Left ventricle myocardium superior (tissue), 1 donor: ENCODE results near the gene TMEM72. TPM values are rescaled to one million over a fixed set of nuclear protein-coding genes. Genes with fewer than 3 reads are reported as not detected.
"Not testable (repeated sequence)": the region's sequence is repeated elsewhere in the genome, so short reads cannot be mapped to it uniquely, and the experiment has no call there.

Source experiments
- ATAC-seq: fragments of 200-7000 bp; cut with Tn5 transposase; one replicate; pipeline ENCODE4 v1.9.1; 2020; ENCODE audit warnings: mild to moderate bottlenecking, moderate library complexity
- DNase-seq: peaks from one replicate; pipeline ENCODE4 v3.0.0-alpha.2; 2020
- intact Hi-C: fragments of 100-400 bp; cut with micrococcal nuclease; formaldehyde crosslinking; loops from one replicate; pipeline ENCODE4 v1.11.0; 2022
- long read RNA-seq: library from polyadenylated mRNA; unstranded; transcript quantifications from one replicate; pipeline ENCODE4 v2.0.0, GENCODE V29; 2021
- total RNA-seq: library from RNA; stranded (reverse); fragmentation: NEBNext Ultra II Directional; extraction: Animal tissue kit (Norgen Biotek cat#: 25700); gene quantifications from one replicate; pipeline ENCODE4 v1.2.1, GENCODE V29; 2021
- donor health status: DM: no; HTN: yes; CAD: no; lungs with severe emphysema.

TMEM72 gene
- total RNA-seq, result not detected
- long read RNA-seq, result 0 reads

GRCh38 chr10:44911081-44911540, at the start of gene TMEM72:
TMEM72 (plus strand) TSS chr10:44911337; CDS start chr10:44911513, 176 bp downstream.
- ATAC-seq, result peak; percentile 87
- peak; percentile 61 for DNase-seq
- intact Hi-C loops, result no loop called here

GRCh38 chr10:44862006-44862751, 49.0 kb upstream of the TMEM72 start:
- intact Hi-C loops, result loop anchor here (5.0 kb wide), 1 partner anchor 1190 kb away; no protein-coding TSS in a partner anchor
- ATAC-seq, result no peak
- DNase-seq, result no peak

GRCh38 chr10:44862924-44863323, 48.2 kb upstream of the TMEM72 start:
- no peak for DNase-seq

DNA sequence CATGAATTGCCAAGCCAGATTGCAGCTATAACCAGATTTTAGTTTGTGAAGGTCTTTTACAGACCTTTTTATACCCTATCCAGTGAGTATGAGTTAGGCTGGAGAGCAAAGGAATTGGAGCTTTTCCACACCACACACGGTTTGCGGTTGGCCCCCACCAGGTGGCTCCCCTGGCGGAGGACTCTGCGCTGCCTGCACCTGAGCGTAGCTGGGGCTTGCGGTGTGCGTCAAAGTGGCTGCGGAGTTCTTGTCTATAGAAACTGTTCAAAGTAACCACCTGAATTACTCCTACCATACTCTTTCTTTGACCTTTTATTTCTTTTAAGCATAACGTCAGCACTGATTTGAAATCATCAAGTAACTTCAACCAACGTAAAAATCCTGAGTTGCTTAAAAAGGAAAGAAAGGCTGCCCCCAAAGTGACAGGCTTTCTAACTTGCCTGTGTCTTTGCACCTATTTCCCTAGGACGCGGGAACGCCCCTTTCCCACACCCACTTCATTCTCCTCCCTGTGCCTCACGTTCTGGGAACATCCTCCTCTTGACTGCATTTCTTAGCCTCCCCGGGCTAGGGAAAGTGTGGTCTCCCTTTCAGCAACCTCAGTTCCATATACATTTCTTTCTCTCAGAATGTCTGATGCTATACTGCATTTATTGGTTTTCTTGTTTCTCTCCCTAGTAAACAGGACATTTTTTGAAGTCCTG, 47.6 kb upstream of the TMEM72 start:
- intact Hi-C loops, result loop anchor here (5.0 kb wide), 1 partner anchor 1191 kb away; no protein-coding TSS in a partner anchor
- ATAC-seq (no peak), DNase-seq (no peak)

More at GRCh38 chr10:44862924-44863323, 48.2 kb upstream of the TMEM72 start:
- intact Hi-C loops, result loop anchor here (5.0 kb wide), 1 partner anchor 1191 kb away; no protein-coding TSS in a partner anchor
- no peak for ATAC-seq

DNA sequence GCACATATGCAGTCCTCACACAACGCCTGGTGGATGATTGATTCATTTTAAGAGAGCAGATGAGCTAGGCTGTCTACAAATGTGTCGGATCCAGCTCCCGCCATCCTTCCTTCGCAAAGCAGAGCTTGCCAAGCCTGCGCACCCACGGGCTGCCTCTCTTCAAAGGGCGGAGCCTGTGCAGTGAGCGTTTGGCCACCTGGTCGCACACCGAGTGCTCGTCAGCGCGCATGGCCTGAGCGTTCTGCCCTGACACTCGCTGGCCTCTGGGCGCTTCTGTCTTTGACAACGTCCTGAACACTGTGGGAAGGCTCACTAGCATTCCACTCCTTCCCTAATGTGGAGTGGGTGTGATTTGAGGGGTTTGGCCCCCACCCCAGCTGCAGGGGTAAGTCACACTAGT, 47.1 kb upstream of the TMEM72 start:
- peak; percentile 61 for ATAC-seq
- DNase-seq, result peak; percentile 55
- intact Hi-C loops, result loop anchor here (5.0 kb wide), 1 partner anchor 1192 kb away; no protein-coding TSS in a partner anchor

DNA sequence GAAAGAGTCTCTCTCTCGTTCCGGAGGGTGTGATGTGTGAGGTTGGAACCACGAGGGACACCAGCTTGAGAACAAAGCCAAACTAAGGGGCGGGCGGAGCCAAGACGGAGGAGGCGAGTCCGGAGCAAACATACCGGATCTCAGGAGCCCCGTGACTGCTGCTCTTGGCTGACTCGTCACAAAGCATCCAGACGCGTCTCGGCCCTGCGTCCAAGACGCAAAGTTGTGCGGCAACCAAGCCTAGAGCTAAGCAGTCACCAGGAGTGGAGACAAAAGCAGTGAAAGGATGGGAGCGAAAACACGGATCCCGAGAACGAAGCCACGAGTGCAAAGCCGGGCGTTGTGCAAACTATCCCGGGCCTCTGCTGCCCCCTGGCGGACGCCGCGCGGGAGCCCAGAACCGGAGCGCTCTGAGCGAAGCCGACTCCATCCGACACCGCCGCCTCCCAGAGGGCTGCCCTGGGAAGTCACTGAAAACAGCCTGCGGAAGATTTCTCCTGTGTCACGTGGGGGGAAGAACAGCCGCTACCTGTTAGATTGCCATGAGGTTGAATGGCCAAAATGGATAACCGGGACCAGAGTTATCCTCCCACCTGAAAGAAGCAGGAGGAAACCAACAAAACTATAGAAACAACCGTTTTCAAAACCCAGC, 46.4 kb upstream of the TMEM72 start:
- ATAC-seq (peak; percentile 97), DNase-seq (peak; percentile 96)
- intact Hi-C loops, result loop anchor here (5.0 kb wide), 1 partner anchor 1192 kb away; no protein-coding TSS in a partner anchor

DNA sequence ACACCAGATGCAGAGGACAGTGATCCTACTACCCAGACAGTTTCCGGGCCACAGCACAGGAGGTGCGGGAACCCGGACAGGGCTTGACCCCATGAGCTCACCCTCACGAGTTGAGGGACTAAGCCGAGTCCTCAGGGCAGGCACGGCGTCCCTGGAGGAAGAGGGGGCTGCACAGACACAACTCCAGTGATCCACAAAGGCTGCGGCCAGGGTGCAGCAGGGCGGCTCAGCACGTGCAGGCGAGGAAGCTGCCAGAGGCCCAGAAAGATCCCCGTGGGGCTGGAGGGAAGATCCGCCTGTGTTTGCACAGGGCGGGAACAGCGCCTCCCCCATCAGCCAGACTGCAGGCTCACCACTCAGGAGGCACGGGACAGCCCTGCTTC, 45.9 kb upstream of the TMEM72 start:
- DNase-seq, result peak; percentile 61
- ATAC-seq, result peak; percentile 55
- intact Hi-C loops, result no loop called here

DNA sequence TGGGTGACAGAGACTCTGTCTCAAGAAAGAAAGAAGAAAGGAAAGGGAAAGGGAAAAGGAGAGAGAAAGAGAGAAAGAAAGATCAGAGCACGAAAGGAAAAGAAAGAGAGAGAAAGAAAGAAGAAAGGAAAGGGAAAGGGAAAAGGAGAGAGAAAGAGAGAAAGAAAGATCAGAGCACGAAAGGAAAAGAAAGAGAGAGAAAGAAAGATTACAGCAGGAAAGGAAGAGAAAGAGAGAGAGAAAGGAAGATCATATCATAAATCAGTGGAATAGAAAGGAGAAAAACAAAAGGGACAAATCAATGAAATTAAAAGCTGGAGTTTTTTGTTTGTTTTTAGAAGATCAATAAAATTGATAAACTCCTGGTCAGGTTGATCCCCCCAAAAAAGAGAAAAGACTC, 44.8 kb upstream of the TMEM72 start:
- ATAC-seq, DNase-seq, intact Hi-C loops: not testable (repeated sequence)

DNA sequence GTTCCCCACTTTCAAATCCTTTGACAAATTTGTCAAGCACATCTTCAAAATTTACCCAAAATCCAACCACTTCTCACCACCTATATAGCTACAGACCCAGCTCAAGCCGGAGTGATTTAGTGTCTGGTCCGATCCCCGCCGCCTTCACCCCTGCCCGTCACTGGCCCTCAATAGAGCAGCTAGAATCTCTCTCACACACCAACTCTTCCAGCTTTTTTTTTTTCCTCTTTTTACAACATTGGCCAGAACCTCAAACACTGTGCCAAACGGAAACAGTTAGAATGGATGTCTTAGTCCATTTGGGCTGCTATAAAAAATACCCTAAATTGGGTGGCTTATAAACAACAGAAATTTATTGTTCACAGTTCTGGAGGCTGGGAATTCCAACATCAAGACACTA, 41.1 kb upstream of the TMEM72 start:
- intact Hi-C loops, result no loop called here
- DNase-seq (no peak), ATAC-seq (no peak)

- ATAC-seq, result peak; percentile 64
- intact Hi-C loops, result no loop called here
Measured at GRCh38 chr10:44873160-44873559, 38.0 kb upstream of the TMEM72 start.

DNA sequence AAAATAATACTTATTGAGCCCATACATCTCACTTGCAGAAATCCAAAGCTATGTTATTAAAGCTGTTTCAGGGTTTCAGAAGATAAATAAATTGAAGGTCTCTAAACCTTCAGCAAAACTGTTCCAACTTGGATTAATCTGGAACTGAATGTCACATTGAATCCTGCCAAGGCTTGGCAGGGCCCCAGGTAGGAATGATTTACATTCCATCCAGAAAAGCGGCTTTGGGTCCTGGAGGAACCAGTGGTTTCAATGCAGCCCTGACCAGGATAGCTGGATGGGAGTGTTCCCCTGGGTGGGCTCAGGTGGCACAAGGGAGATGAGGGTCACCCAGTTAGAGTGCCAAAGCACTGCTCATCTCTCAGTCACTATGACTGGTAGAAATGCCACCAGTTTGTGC, 37.0 kb upstream of the TMEM72 start:
- DNase-seq (peak; percentile 60), ATAC-seq (no peak)

More at GRCh38 chr10:44873160-44873559, 38.0 kb upstream of the TMEM72 start:
- peak; percentile 52 for DNase-seq

GRCh38 chr10:44878706-44879530, 32.2 kb upstream of the TMEM72 start:
- intact Hi-C loops, result no loop called here
- ATAC-seq (peak; percentile 95), DNase-seq (peak; percentile 93)

More for the DNA sequence above, 37.0 kb upstream of the TMEM72 start:
- intact Hi-C loops, result no loop called here

DNA sequence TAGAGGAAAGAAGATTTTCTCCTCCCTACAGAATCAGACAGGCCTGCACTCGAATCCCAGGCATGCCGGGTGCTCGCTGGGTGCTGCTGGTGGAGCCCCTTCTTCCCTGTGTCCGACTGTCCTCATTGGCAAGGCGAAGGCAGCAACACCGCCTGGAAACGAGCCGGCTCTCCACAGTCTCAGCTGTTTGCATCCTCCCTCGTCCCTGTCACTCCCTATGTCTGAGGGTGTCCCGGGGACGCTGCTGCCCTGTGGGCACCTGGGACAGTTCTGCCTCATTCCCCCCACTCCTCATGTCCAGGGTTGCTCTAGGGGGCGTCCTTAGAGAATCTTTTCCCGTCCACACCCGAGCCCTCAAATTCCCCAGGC, 31.6 kb upstream of the TMEM72 start:
- ATAC-seq, result peak; percentile 25
- intact Hi-C loops, result no loop called here
- no peak for DNase-seq

- no peak for DNase-seq
- no peak for ATAC-seq
- intact Hi-C loops, result no loop called here
Measured at GRCh38 chr10:44880090-44880715, 30.9 kb upstream of the TMEM72 start.

GRCh38 chr10:44881649-44882048, 29.5 kb upstream of the TMEM72 start:
- intact Hi-C loops, result no loop called here
- no peak for ATAC-seq
- no peak for DNase-seq

- ATAC-seq (no peak), DNase-seq (no peak)
- intact Hi-C loops, result no loop called here
Measured at GRCh38 chr10:44882166-44882720, 28.9 kb upstream of the TMEM72 start.

DNA sequence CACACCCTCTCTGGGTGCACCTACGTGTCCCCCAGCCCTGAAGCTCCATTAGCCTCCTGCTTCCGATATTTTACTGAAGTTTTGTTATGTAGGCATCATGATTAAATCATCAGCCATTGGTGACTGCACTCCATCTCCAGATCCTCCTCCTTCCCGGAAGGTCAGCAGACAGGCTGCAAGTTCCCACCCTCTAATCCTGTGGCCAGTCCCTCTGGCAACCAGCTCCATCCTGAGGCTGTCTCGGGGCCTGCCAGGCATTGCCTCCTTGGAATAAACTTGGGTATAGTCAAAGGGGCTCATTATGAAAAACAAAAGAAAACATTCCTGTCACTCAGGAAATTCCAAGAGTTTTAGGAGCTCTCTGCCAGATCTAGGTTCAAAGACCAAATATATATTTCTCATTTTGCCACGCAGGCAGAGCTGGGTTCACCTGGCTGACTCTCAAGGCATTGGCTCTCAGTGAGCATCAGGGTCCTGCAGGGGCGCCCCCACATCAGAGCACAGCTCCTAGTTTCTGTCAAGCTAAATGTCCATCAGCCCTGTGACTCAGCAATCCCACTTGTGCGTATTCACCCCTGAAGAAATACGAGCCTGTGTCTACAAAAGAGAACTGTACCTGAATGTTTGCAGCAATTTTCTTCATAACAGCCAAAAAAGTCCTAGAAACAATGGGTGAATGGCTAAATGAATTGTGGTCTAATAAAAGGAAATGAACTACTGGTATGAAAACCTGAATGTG, 27.4 kb upstream of the TMEM72 start:
- DNase-seq (no peak), ATAC-seq (no peak)
- intact Hi-C loops, result no loop called here
